Thyroid gland (tissue), 4 donors: ENCODE measurements around the gene CDC14A. TPM values are rescaled to one million over a fixed set of nuclear protein-coding genes. Genes with fewer than 3 reads are reported as not detected.

Experiments
- DNase-seq, 2 donors: peaks; one replicate each; pipeline ENCODE4 v3.0.0-alpha.2; 2019
- H3K27ac ChIP-seq, 3 donors: fragments of 200-600 bp; sonication (generic); 1 replicate in 2 of 3; 2 replicates in 1 of 3; pipeline ENCODE4 v1.5.1; 2016 to 2019; ENCODE audit warnings: mild to moderate bottlenecking in 1 of 3, moderate library complexity in 1 of 3
- H3K27me3 ChIP-seq: fragments of 200-600 bp; sonication (generic); one replicate; pipeline ENCODE4 v1.5.1; 2019
- H3K36me3 ChIP-seq, 2 donors: fragments of 200-600 bp; sonication (generic); one replicate each; pipeline ENCODE4 v1.5.1; 2016 to 2019
- H3K4me1 ChIP-seq, 2 donors: fragments of 200-600 bp; sonication (generic); one replicate each; pipeline ENCODE4 v1.5.1; 2017 to 2019
- H3K4me3 ChIP-seq, 3 donors: fragments of 200-600 bp; sonication (generic); replicated peaks in 1 of 3; 1 replicate in 2 of 3; 2 replicates in 1 of 3; pipeline ENCODE4 v1.5.1; 2016; ENCODE audit warnings: mild to moderate bottlenecking in 1 of 3
- H3K9me3 ChIP-seq: fragments of 200-600 bp; sonication (generic); one replicate; pipeline ENCODE4 v1.5.1; 2017
- POLR2A ChIP-seq, 2 donors: fragments of 450-650 bp; IDR thresholded peaks; one replicate each; pipeline ENCODE4 v1.6.1; 2017; ENCODE audit warnings: antibody characterized with exemption in 2 of 2, mild to moderate bottlenecking in 2 of 2, moderate library complexity in 1 of 2
- WGBS, 2 donors: methylation state at CpG; one replicate each; pipeline ENCODE4 v1.1.5; 2017; 5-methylcytosine and 5-hydroxymethylcytosine counted together
- intact Hi-C: fragments of 100-400 bp; cut with DNase I; formaldehyde crosslinking; loops from one replicate; pipeline ENCODE4 v1.15.1; 2023
- total RNA-seq, 4 donors: library from RNA; depleted of rRNA; stranded (reverse); fragments of >200 nt; gene quantifications; one replicate each; pipeline ENCODE4 v1.2.3, GENCODE V29; 2016
- TF ChIP-seq, protein P1 (sequence below), 6 experiments: fragments of 200-600 bp in 3 of 6; fragments of 450-650 bp in 3 of 6; sonication (generic) in 3 of 6; IDR thresholded peaks; one replicate each; pipeline ENCODE4 v1.5.1; 2016 to 2019; ENCODE audit warnings: antibody characterized with exemption in 6 of 6, mild to moderate bottlenecking in 2 of 6, inconsistent platforms in 1 of 6, moderate library complexity in 1 of 6

CDC14A gene
- total RNA-seq, 4 donors from 2014 or later = 17.1 to 32.8 (median 28.0) TPM

GRCh38 chr1:100483230-100483629, 130.9 kb downstream of the CDC14A start:
- no peak overlapping the region for H3K27ac ChIP-seq
- no peak overlapping the region for H3K4me3 ChIP-seq
- H3K36me3 ChIP-seq = no peaks in the 10 kb centered on the region
- no peak for DNase-seq
- 90 to 94% methylated on average over 3 of the region's 3 CpGs for WGBS, 2 donors
- no peak for TF ChIP-seq POLR2A (IDR thresholded peaks at IDR 0.05)
- TF ChIP-seq, protein P1, sequence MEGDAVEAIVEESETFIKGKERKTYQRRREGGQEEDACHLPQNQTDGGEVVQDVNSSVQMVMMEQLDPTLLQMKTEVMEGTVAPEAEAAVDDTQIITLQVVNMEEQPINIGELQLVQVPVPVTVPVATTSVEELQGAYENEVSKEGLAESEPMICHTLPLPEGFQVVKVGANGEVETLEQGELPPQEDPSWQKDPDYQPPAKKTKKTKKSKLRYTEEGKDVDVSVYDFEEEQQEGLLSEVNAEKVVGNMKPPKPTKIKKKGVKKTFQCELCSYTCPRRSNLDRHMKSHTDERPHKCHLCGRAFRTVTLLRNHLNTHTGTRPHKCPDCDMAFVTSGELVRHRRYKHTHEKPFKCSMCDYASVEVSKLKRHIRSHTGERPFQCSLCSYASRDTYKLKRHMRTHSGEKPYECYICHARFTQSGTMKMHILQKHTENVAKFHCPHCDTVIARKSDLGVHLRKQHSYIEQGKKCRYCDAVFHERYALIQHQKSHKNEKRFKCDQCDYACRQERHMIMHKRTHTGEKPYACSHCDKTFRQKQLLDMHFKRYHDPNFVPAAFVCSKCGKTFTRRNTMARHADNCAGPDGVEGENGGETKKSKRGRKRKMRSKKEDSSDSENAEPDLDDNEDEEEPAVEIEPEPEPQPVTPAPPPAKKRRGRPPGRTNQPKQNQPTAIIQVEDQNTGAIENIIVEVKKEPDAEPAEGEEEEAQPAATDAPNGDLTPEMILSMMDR (IDR thresholded peaks at IDR 0.05) = no peak
- intact Hi-C loops = no loop called here
- no peaks in the 10 kb centered on the region for H3K9me3 ChIP-seq
- no peaks in the 10 kb centered on the region for H3K27me3 ChIP-seq
- H3K4me1 ChIP-seq = no peaks in the 10 kb centered on the region

GRCh38 chr1:100485855-100486258, 133.6 kb downstream of the CDC14A start:
- H3K4me3 ChIP-seq = no peak overlapping the region
- WGBS, 2 donors = 94% methylated on average over 2 of the region's 2 CpGs
- no peak for TF ChIP-seq POLR2A (IDR thresholded peaks at IDR 0.05)
- TF ChIP-seq, protein P1 (IDR thresholded peaks at IDR 0.05) = no peak
- no peaks in the 10 kb centered on the region for H3K36me3 ChIP-seq
- no peaks in the 10 kb centered on the region for H3K4me1 ChIP-seq
- H3K27me3 ChIP-seq = no peaks in the 10 kb centered on the region
- no peak for DNase-seq
- no peaks in the 10 kb centered on the region for H3K9me3 ChIP-seq
- intact Hi-C loops = no loop called here
- no peak overlapping the region for H3K27ac ChIP-seq

DNA sequence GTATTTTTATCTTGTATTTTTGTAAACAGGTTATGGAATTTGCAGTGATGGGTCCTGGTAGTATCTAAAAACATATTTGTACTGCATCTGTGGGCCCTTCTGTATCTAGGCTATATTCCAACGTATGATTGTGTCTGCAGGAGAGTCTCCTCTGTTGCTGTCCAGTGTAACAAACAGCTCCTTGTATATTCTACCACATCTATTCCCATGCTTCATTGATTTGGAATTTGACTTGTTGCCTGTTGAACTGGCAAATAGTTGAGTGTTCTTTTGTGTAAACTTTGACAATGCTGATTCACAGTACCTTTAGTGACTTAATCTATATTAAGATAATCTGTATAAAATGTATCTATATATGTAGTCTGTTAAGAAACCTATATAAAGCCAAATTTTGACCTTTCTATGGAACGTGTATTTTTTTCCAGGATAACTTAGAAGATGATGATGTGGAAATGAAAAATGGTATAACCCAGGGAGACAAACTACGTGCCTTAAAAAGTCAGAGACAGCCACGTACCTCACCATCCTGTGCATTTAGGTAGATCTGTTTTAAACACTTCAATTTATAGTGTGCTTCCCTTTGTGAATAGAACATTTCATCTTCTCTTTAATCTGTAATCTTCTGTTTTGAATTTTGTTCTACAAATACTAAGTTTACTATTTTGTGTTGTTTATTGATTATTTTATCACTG, 142.2 kb downstream of the CDC14A start:
- 78 to 84% methylated on average over 4 of the region's 4 CpGs for WGBS, 2 donors
- no peak overlapping the region for H3K27ac ChIP-seq
- no peak overlapping the region for H3K4me3 ChIP-seq
- TF ChIP-seq, protein P1 (IDR thresholded peaks at IDR 0.05) = no peak
- TF ChIP-seq POLR2A (IDR thresholded peaks at IDR 0.05) = no peak
- peaks cover 8% of the 10 kb centered on the region in 2 donors for H3K36me3 ChIP-seq
- intact Hi-C loops = no loop called here
- no peaks in the 10 kb centered on the region for H3K4me1 ChIP-seq
- H3K9me3 ChIP-seq = no peaks in the 10 kb centered on the region
- no peak for DNase-seq
- H3K27me3 ChIP-seq = no peaks in the 10 kb centered on the region

- Histone ChIP-seq H3K9me3 (no peaks in the 10 kb centered on the region), H3K4me3 (no peak overlapping the region), H3K27ac (no peak overlapping the region), H3K36me3 (peaks cover 8% of the 10 kb centered on the region in 2 donors), H3K4me1 (no peaks in the 10 kb centered on the region), H3K27me3 (no peaks in the 10 kb centered on the region)
- TF ChIP-seq, protein P1 (IDR thresholded peaks at IDR 0.05) = no peak
- no peak for TF ChIP-seq POLR2A (IDR thresholded peaks at IDR 0.05)
- intact Hi-C loops = no loop called here
- 97 to 99% methylated on average over 2 of the region's 2 CpGs for WGBS, 2 donors
- no peak for DNase-seq
Measured at GRCh38 chr1:100496896-100497295, 144.6 kb downstream of the CDC14A start.

- 96 to 97% methylated on average over 4 of the region's 4 CpGs for WGBS, 2 donors
- no peak for DNase-seq
- Histone ChIP-seq H3K27me3 (no peaks in the 10 kb centered on the region), H3K27ac (no peak overlapping the region), H3K9me3 (no peaks in the 10 kb centered on the region), H3K36me3 (peaks cover 8% of the 10 kb centered on the region in 2 donors), H3K4me1 (no peaks in the 10 kb centered on the region), H3K4me3 (no peak overlapping the region)
- intact Hi-C loops = no loop called here
- TF ChIP-seq POLR2A (IDR thresholded peaks at IDR 0.05) = no peak
- TF ChIP-seq, protein P1 (IDR thresholded peaks at IDR 0.05) = no peak
Measured at GRCh38 chr1:100497796-100498195, 145.5 kb downstream of the CDC14A start.
